B cell (primary cell): ENCODE results near the gene NEK6. TPM values are rescaled to one million over a fixed set of nuclear protein-coding genes. Genes with fewer than 3 reads are reported as not detected.
"Not testable (repeated sequence)": the region's sequence is repeated elsewhere in the genome, so short reads cannot be mapped to it uniquely, and the experiment has no call there.

ENCODE experiments used
- ATAC-seq: fragments of 200-7000 bp; cut with Tn5 transposase; one replicate; pipeline ENCODE4 v1.10.0; 2021; ENCODE audit warnings: low read depth, mild to moderate bottlenecking, moderate number of reproducible peaks, moderate library complexity
- CTCF ChIA-PET: fragments of 350-600 bp; sonication (Branson Sonifier 250); formaldehyde crosslinking; loops from one replicate; lab custom pipeline; 2021; ENCODE audit warnings: antibody characterized with exemption, inconsistent platforms; lab: Charles Lee
- POLR2A ChIA-PET: fragments of 350-600 bp; sonication (Branson Sonifier 250); formaldehyde crosslinking; loops from one replicate; lab custom pipeline; 2021; ENCODE audit warnings: antibody characterized with exemption; lab: Charles Lee
- DNase-seq: peaks from one replicate; pipeline ENCODE4 v3.0.0; 2013
- H2AFZ ChIP-seq: 2 replicates; pipeline ENCODE4 v1.6.1; 2012; ENCODE audit warnings: mild to moderate bottlenecking, low read depth, low read length; ENCODE audit not compliant: insufficient read depth, poor library complexity, severe bottlenecking
- H3K27ac ChIP-seq, 2 donors: 1 replicate in 1 of 2; 2 replicates in 1 of 2; pipeline ENCODE4 v1.5.1; 2012 to 2013; ENCODE audit warnings: low read length in 2 of 2, mild to moderate bottlenecking in 2 of 2, moderate library complexity in 1 of 2
- H3K27me3 ChIP-seq, 4 experiments: fragments of 200-600 bp in 1 of 4; sonication (generic) in 1 of 4; replicated peaks in 1 of 4; 1 replicate in 2 of 4; 2 replicates in 2 of 4; pipeline versions ENCODE4 v1.6.1 to v1.7.0; 2013 to 2016; ENCODE audit warnings: low read length in 3 of 4, mild to moderate bottlenecking in 2 of 4, mixed read lengths in 1 of 4, moderate library complexity in 1 of 4; ENCODE audit not compliant: insufficient read depth in 4 of 4, control insufficient read depth in 3 of 4; ENCODE audit errors: control extremely low read depth in 1 of 4
- H3K36me3 ChIP-seq, 2 experiments: replicated peaks in 1 of 2; 1 replicate in 1 of 2; 2 replicates in 1 of 2; pipeline versions ENCODE4 v1.6.1 to v1.7.1; 2013; ENCODE audit warnings: low read length in 1 of 2; ENCODE audit not compliant: insufficient read depth in 2 of 2, control insufficient read depth in 1 of 2; ENCODE audit errors: control extremely low read depth in 1 of 2, extremely low read depth in 1 of 2
- H3K4me1 ChIP-seq, 2 donors: fragments of 200-600 bp in 1 of 2; sonication (generic) in 1 of 2; 1 replicate in 1 of 2; 2 replicates in 1 of 2; pipeline versions ENCODE4 v1.5.1 to v1.6.1; 2013 to 2017; ENCODE audit warnings: low read length in 2 of 2; ENCODE audit not compliant: control insufficient read depth in 2 of 2, insufficient read depth in 2 of 2
- H3K4me2 ChIP-seq: replicated peaks from 2 replicates; pipeline ENCODE3; 2012; ENCODE audit warnings: mild to moderate bottlenecking, low read depth, low read length; ENCODE audit not compliant: poor library complexity, severe bottlenecking
- H3K4me3 ChIP-seq, 5 experiments: fragments of 200-600 bp in 1 of 5; sonication (generic) in 1 of 5; 1 replicate in 3 of 5; 2 replicates in 2 of 5; pipeline versions ENCODE4 v1.5.1 to v1.7.0; 2011 to 2016; ENCODE audit warnings: low read length in 4 of 5, mild to moderate bottlenecking in 4 of 5, low read depth in 2 of 5, control low read depth in 1 of 5, moderate library complexity in 1 of 5; ENCODE audit not compliant: insufficient read depth in 1 of 5; ENCODE audit errors: control extremely low read depth in 1 of 5, extremely low read depth in 1 of 5
- H3K79me2 ChIP-seq: fragments of 200-600 bp; sonication (generic); one replicate; pipeline ENCODE4 v1.6.0; 2016; ENCODE audit warnings: low read length; ENCODE audit not compliant: control insufficient read depth, insufficient read depth
- H3K9ac ChIP-seq: fragments of 200-600 bp; sonication (generic); 2 replicates; pipeline ENCODE4 v1.6.1; 2017; ENCODE audit warnings: mild to moderate bottlenecking, low read length, moderate library complexity
- H3K9me3 ChIP-seq, 3 donors: one replicate each; pipeline versions ENCODE4 v1.6.1 to v1.7.1; 2013; ENCODE audit warnings: low read length in 2 of 3; ENCODE audit not compliant: control insufficient read depth in 2 of 3, insufficient read depth in 1 of 3; ENCODE audit errors: control extremely low read depth in 1 of 3
- H4K20me1 ChIP-seq: 2 replicates; pipeline ENCODE4 v1.6.0; 2012; ENCODE audit warnings: mild to moderate bottlenecking, low read length; ENCODE audit not compliant: insufficient read depth, control insufficient read depth, poor library complexity, severe bottlenecking
- H3K27ac Mint-ChIP-seq: one replicate; pipeline ENCODE4 v1.8.0; 2021; ENCODE audit warnings: mixed read lengths
- H3K27me3 Mint-ChIP-seq: one replicate; pipeline ENCODE4 v1.8.0; 2021; ENCODE audit warnings: mixed read lengths
- H3K4me1 Mint-ChIP-seq: one replicate; pipeline ENCODE4 v1.8.0; 2021; ENCODE audit warnings: mixed read lengths
- H3K4me3 Mint-ChIP-seq: one replicate; pipeline ENCODE4 v1.8.0; 2021; ENCODE audit warnings: mixed read lengths
- H3K9me3 Mint-ChIP-seq: one replicate; pipeline ENCODE4 v1.8.0; 2022; ENCODE audit warnings: mixed read lengths; ENCODE audit not compliant: insufficient read depth
- EZH2 ChIP-seq: IDR thresholded peaks from 2 replicates; pipeline ENCODE4 v1.6.1; 2012; ENCODE audit warnings: borderline replicate concordance, low read depth, mild to moderate bottlenecking, moderate library complexity, low read length; ENCODE audit not compliant: insufficient read depth, poor library complexity, severe bottlenecking
- WGBS: methylation state at CpG from one replicate; pipeline ENCODE4 v1.1.5; 2013; ENCODE audit warnings: missing lambda C conversion rate; ENCODE audit not compliant: insufficient coverage; 5-methylcytosine and 5-hydroxymethylcytosine counted together
- intact Hi-C: fragments of 100-400 bp; cut with micrococcal nuclease; formaldehyde crosslinking; loops from one replicate; pipeline ENCODE4 v1.10.0; 2022
- polyA plus RNA-seq: library from polyadenylated mRNA; depleted of rRNA; stranded (reverse); fragments of >200 nt; gene quantifications from 2 replicates; pipeline ENCODE4 v1.2.3, GENCODE V29; 2012
- total RNA-seq, 2 donors: library from RNA; stranded (reverse); fragments of 120-200 nt in 1 of 2; gene quantifications; 1 replicate in 1 of 2; 2 replicates in 1 of 2; pipeline versions ENCODE4 v1.2.3 to v1.2.4, GENCODE V29; 2013 to 2022
- TF ChIP-seq, protein P1 (sequence below): fragments of 200-600 bp; IDR thresholded peaks from one replicate; pipeline ENCODE4 v1.8.0; 2022; ENCODE audit warnings: antibody characterized with exemption, mild to moderate bottlenecking

NEK6 gene
- total and polyA plus RNA-seq, 2 donors (not counting 1 experiment from before 2014, with no cell fraction given): 40.0 to 63.1 TPM

DNA sequence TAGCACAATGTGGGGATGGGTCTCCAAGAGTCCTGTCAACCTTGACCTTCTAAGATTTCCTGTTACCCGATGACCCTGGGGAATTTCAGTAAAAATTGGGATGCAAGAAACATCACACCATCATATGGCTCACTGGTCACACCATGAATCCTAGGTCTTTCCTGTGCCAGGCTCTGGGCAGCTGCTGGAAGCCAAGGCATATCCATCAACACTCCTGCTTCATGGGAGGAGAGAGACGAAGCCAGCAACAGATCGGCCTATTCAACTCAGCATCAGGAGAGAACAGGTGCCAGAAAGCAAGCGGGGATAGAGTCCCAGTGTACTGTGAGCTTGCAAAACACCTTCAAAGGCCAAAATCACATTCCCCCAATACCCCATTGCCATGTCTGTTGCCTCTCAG, 6.5 kb upstream of the NEK6 start:
- 96% methylated on average over 3 of the region's 4 CpGs for WGBS
- Histone ChIP-seq H3K4me3 (no peak overlapping the region), H3K27me3 (no peaks in the 10 kb centered on the region), H3K9ac (no peak overlapping the region), H3K79me2 (no peaks in the 10 kb centered on the region), H4K20me1 (no peaks in the 10 kb centered on the region), H3K9me3 (peaks cover 0 to 3% (median 0%) of the 10 kb centered on the region in 3 donors), H2AFZ (no peak overlapping the region), H3K36me3 (no peaks in the 10 kb centered on the region), H3K4me1 (peaks cover 5 to 9% of the 10 kb centered on the region in 2 donors), H3K4me2 (no peak overlapping the region), H3K27ac (no peak overlapping the region)
- H3K27me3 Mint-ChIP-seq: no peaks in the 10 kb centered on the region
- no peak overlapping the region for H3K27ac Mint-ChIP-seq
- no peak for DNase-seq
- ATAC-seq: no peak
- H3K4me3 Mint-ChIP-seq: no peak overlapping the region
- CTCF ChIA-PET: no interaction called here
- peaks cover 15% of the 10 kb centered on the region for H3K4me1 Mint-ChIP-seq
- intact Hi-C loops: no loop called here
- no peak for TF ChIP-seq EZH2
- TF ChIP-seq, protein P1, sequence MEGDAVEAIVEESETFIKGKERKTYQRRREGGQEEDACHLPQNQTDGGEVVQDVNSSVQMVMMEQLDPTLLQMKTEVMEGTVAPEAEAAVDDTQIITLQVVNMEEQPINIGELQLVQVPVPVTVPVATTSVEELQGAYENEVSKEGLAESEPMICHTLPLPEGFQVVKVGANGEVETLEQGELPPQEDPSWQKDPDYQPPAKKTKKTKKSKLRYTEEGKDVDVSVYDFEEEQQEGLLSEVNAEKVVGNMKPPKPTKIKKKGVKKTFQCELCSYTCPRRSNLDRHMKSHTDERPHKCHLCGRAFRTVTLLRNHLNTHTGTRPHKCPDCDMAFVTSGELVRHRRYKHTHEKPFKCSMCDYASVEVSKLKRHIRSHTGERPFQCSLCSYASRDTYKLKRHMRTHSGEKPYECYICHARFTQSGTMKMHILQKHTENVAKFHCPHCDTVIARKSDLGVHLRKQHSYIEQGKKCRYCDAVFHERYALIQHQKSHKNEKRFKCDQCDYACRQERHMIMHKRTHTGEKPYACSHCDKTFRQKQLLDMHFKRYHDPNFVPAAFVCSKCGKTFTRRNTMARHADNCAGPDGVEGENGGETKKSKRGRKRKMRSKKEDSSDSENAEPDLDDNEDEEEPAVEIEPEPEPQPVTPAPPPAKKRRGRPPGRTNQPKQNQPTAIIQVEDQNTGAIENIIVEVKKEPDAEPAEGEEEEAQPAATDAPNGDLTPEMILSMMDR: no peak
- no peaks in the 10 kb centered on the region for H3K9me3 Mint-ChIP-seq
- POLR2A ChIA-PET: no interaction called here

DNA sequence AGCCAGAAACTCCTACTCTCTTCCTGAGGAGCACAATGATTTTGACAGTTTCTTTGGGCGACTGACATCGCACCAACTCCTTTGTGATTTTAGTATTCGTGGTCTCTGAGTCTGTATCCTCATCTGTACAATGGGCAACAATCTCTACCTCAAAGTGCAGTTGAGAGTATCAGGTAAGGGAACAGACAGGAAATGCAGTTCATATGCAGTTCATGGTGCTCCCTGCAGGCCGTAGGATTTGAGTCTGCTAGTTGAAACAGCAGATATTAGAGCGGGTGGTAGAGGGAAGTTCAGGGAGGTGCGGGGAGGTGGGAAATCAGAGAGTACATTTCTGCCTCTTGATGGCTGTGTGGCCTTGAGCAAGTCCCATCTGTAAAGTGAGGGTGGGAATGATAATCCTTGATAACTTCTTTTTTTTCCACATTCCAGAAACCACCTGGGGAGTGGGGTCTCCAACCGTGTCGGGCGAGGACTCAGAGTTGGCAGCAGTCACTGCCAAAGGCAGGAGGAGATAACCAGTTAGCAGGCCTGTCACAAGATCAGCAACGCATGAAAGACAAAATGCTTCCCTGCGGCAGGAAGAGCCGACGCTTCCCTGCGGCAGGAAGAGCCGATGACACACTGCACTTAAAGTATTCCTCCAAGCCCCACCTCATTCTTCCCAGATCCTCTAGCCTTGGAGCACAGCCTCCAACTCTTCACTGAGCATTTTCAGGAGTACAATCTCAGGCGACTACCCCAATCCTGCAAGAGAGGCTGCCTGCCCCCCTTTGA, 6.0 kb upstream of the NEK6 start:
- no peak for TF ChIP-seq EZH2
- TF ChIP-seq, protein P1: no peak
- POLR2A ChIA-PET: no interaction called here
- H2AFZ ChIP-seq: no peak overlapping the region
- H3K27me3 ChIP-seq: no peaks in the 10 kb centered on the region
- H3K9me3 ChIP-seq: peaks cover 0 to 3% (median 0%) of the 10 kb centered on the region in 3 donors
- DNase-seq (no peak), ATAC-seq (no peak)
- Mint-ChIP-seq H3K4me3 (no peak overlapping the region), H3K9me3 (no peaks in the 10 kb centered on the region), H3K4me1 (peaks cover 21% of the 10 kb centered on the region), H3K27ac (peak overlapping the region; percentile 32), H3K27me3 (no peaks in the 10 kb centered on the region)
- H3K9ac ChIP-seq: no peak overlapping the region
- H3K4me1 ChIP-seq: peaks cover 5 to 14% of the 10 kb centered on the region in 2 donors
- H4K20me1 ChIP-seq: no peaks in the 10 kb centered on the region
- no peak overlapping the region for H3K4me3 ChIP-seq
- H3K79me2 ChIP-seq: no peaks in the 10 kb centered on the region
- intact Hi-C loops: no loop called here
- H3K4me2 ChIP-seq: no peak overlapping the region
- no peaks in the 10 kb centered on the region for H3K36me3 ChIP-seq
- WGBS: 95% methylated on average over 15 of the region's 16 CpGs
- CTCF ChIA-PET: no interaction called here
- no peak overlapping the region for H3K27ac ChIP-seq

DNA sequence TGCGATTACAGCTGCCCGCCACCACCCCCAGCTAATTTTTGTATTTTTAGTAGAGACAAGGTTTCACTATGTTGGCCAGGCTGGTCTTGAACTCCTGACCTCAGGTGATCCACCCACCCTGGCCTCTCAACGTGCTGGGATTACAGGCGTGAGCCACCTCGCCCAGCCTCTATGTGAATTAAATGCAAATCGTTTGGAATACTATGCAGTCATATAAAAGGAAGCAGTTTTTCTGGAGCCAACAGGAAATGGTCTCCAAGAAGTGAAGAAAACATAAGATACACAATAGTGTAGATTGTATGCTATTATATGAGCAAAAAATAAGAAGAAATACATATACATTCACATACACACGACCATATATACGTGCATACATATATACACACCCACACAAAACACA, 4.9 kb upstream of the NEK6 start:
- H4K20me1 ChIP-seq, H3K27me3 ChIP-seq, H3K4me3 ChIP-seq, POLR2A ChIA-PET, H3K27me3 Mint-ChIP-seq, H3K4me2 ChIP-seq, ATAC-seq, H3K36me3 ChIP-seq, H3K9ac ChIP-seq, H3K4me3 Mint-ChIP-seq, H3K27ac Mint-ChIP-seq, H2AFZ ChIP-seq, H3K9me3 Mint-ChIP-seq, H3K27ac ChIP-seq, intact Hi-C loops, H3K79me2 ChIP-seq, H3K9me3 ChIP-seq, DNase-seq: not testable (repeated sequence)
- 100% methylated on average over 1 of the region's 8 CpGs for WGBS
- H3K4me1 ChIP-seq: peaks cover 9 to 22% of the 10 kb centered on the region in 2 donors
- CTCF ChIA-PET: interaction anchor here (0.8 kb wide), 1 partner anchor 125 kb away, joined by 3 read pairs; no protein-coding TSS in a partner anchor
- H3K4me1 Mint-ChIP-seq: peaks cover 28% of the 10 kb centered on the region
